ENCODE results near the gene MGAT5. TPM values are rescaled to one million over a fixed set of nuclear protein-coding genes. Genes with fewer than 3 reads are reported as not detected.

Gene MGAT5
- total RNA-seq, 1 experiment from 2014 or later, result 52.4 TPM

DNA sequence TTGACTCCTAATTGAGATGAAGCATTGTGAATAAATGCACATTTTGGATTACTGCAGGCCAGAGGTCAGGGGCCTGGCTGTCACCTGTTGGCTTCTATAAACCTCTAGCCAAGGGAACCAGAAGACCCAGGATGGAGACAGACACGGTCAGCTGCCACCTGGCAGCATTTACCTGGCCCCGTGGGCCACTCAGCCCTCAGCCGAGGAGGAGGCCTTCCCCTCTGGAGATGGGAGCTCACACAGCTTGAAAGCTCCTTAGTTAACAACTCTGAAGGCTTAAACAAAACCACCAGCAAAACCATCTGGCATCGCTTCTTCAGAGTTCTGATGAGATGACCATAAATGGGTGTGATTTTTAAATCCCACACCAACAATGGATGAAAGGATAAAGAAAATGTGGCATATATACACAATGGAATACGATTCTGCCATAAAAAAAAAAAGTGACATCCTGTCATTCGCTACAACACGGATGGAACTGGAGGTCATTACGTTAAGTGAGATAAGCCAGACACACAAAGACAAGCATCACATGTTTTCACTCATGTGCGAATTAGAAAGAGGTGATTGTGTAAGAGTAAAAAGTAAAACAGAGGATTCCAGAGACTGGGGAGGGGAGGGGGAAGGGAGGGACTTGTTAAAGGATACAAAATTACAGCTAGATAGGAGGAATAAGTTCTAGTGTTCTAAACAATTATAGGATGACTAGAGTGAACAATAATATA, 246.5 kb downstream of the MGAT5 start (continued):
- no peak for TF ChIP-seq KAT7 (CRISPR knock-in tag; IDR thresholded peaks at IDR 0.05; ENCODE audit: borderline replicate concordance)
- TF ChIP-seq, protein P1, sequence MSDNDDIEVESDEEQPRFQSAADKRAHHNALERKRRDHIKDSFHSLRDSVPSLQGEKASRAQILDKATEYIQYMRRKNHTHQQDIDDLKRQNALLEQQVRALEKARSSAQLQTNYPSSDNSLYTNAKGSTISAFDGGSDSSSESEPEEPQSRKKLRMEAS (CRISPR knock-in tag; IDR thresholded peaks at IDR 0.05), result no peak
- TF ChIP-seq, protein P2, sequence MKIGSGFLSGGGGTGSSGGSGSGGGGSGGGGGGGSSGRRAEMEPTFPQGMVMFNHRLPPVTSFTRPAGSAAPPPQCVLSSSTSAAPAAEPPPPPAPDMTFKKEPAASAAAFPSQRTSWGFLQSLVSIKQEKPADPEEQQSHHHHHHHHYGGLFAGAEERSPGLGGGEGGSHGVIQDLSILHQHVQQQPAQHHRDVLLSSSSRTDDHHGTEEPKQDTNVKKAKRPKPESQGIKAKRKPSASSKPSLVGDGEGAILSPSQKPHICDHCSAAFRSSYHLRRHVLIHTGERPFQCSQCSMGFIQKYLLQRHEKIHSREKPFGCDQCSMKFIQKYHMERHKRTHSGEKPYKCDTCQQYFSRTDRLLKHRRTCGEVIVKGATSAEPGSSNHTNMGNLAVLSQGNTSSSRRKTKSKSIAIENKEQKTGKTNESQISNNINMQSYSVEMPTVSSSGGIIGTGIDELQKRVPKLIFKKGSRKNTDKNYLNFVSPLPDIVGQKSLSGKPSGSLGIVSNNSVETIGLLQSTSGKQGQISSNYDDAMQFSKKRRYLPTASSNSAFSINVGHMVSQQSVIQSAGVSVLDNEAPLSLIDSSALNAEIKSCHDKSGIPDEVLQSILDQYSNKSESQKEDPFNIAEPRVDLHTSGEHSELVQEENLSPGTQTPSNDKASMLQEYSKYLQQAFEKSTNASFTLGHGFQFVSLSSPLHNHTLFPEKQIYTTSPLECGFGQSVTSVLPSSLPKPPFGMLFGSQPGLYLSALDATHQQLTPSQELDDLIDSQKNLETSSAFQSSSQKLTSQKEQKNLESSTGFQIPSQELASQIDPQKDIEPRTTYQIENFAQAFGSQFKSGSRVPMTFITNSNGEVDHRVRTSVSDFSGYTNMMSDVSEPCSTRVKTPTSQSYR (CRISPR knock-in tag; IDR thresholded peaks at IDR 0.05), result no peak
- no peak for TF ChIP-seq GABPB1 (CRISPR knock-in tag; IDR thresholded peaks at IDR 0.05)
- no peak for TF ChIP-seq ZNF219 (CRISPR knock-in tag; IDR thresholded peaks at IDR 0.05; ENCODE audit: borderline replicate concordance)
- TF ChIP-seq, protein P3, sequence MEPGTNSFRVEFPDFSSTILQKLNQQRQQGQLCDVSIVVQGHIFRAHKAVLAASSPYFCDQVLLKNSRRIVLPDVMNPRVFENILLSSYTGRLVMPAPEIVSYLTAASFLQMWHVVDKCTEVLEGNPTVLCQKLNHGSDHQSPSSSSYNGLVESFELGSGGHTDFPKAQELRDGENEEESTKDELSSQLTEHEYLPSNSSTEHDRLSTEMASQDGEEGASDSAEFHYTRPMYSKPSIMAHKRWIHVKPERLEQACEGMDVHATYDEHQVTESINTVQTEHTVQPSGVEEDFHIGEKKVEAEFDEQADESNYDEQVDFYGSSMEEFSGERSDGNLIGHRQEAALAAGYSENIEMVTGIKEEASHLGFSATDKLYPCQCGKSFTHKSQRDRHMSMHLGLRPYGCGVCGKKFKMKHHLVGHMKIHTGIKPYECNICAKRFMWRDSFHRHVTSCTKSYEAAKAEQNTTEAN (CRISPR knock-in tag; IDR thresholded peaks at IDR 0.05), result no peak
- no peak for TF ChIP-seq NFATC4 (CRISPR knock-in tag; IDR thresholded peaks at IDR 0.05)
- no peak for TF ChIP-seq JUN (CRISPR knock-in tag; IDR thresholded peaks at IDR 0.05)

DNA sequence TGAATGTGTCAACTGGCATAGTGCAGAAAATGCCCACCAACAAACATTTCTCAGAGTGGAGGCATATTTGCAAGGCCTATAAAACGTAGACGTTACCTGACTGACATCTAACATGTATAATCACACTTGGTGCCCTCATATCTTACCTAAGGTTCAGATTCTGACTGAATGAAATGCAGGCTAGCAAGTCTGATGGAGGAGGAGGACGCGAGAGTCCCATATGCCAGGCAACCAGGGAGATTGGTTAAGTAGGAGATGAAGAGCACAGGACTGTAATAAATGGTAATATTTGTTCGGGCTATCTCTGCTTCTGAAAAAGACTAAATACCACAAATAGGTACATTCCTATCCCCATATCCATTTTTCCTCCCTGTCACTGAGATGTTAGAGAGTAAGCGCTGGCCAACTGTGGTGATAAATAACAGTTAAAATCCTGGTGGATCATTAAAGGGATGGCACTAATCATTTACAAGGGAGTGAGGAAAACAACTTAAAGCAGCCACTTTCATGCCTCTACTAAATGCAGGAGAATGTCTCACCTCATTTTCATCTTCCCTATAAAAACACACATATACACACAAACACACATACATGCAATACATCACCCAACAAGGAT, 247.7 kb downstream of the MGAT5 start:
- DNase-seq (ENCODE audit: low spot score) (no peak), ATAC-seq (no peak)
- CTCF ChIA-PET, result no interaction called here
- Mint-ChIP-seq H3K27ac (no peak overlapping the region), H3K4me1 (peaks cover 12% of the 10 kb centered on the region), H3K36me3 (no peaks in the 10 kb centered on the region), H3K4me3 (no peak overlapping the region), H3K9me3 (0 out of 2 replicates have a peak, but pooled peaks cover 4% of the 10 kb centered on the region), H3K27me3 (ENCODE audit: low read depth) (no peaks in the 10 kb centered on the region)
- POLR2A ChIA-PET, result no interaction called here
- TF ChIP-seq, protein P4, sequence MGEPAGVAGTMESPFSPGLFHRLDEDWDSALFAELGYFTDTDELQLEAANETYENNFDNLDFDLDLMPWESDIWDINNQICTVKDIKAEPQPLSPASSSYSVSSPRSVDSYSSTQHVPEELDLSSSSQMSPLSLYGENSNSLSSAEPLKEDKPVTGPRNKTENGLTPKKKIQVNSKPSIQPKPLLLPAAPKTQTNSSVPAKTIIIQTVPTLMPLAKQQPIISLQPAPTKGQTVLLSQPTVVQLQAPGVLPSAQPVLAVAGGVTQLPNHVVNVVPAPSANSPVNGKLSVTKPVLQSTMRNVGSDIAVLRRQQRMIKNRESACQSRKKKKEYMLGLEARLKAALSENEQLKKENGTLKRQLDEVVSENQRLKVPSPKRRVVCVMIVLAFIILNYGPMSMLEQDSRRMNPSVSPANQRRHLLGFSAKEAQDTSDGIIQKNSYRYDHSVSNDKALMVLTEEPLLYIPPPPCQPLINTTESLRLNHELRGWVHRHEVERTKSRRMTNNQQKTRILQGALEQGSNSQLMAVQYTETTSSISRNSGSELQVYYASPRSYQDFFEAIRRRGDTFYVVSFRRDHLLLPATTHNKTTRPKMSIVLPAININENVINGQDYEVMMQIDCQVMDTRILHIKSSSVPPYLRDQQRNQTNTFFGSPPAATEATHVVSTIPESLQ (CRISPR knock-in tag; IDR thresholded peaks at IDR 0.05), result no peak
- no peak for TF ChIP-seq ZNF232 (CRISPR knock-in tag; IDR thresholded peaks at IDR 0.05)
- TF ChIP-seq TCF7 (CRISPR knock-in tag; IDR thresholded peaks at IDR 0.05; ENCODE audit: low read depth), result no peak
- no peak for TF ChIP-seq RORB (CRISPR knock-in tag; IDR thresholded peaks at IDR 0.05)
- no peak for TF ChIP-seq TP53 (CRISPR knock-in tag; IDR thresholded peaks at IDR 0.05)
- TF ChIP-seq, protein P5, sequence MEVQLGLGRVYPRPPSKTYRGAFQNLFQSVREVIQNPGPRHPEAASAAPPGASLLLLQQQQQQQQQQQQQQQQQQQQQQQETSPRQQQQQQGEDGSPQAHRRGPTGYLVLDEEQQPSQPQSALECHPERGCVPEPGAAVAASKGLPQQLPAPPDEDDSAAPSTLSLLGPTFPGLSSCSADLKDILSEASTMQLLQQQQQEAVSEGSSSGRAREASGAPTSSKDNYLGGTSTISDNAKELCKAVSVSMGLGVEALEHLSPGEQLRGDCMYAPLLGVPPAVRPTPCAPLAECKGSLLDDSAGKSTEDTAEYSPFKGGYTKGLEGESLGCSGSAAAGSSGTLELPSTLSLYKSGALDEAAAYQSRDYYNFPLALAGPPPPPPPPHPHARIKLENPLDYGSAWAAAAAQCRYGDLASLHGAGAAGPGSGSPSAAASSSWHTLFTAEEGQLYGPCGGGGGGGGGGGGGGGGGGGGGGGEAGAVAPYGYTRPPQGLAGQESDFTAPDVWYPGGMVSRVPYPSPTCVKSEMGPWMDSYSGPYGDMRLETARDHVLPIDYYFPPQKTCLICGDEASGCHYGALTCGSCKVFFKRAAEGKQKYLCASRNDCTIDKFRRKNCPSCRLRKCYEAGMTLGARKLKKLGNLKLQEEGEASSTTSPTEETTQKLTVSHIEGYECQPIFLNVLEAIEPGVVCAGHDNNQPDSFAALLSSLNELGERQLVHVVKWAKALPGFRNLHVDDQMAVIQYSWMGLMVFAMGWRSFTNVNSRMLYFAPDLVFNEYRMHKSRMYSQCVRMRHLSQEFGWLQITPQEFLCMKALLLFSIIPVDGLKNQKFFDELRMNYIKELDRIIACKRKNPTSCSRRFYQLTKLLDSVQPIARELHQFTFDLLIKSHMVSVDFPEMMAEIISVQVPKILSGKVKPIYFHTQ (CRISPR knock-in tag; IDR thresholded peaks at IDR 0.05), result no peak
- no peak for TF ChIP-seq JAZF1 (CRISPR knock-in tag; IDR thresholded peaks at IDR 0.05)
